Non-pigmented ciliary epithelial cell (primary cell): ENCODE results near the gene RIMS1.
A peak's percentile ranks its signal among the peaks of the same experiment; 100 is the strongest.

Experiments
- DNase-seq: peaks from one replicate; pipeline ENCODE4 v3.0.0-alpha.2; 2010; ENCODE audit warnings: low read depth

Gene RIMS1

GRCh38 chr6:72111611-72112010 lies 225.3 kb downstream of the RIMS1 start:
- no peak for DNase-seq

- no peak for DNase-seq
Measured at GRCh38 chr6:72130327-72130726, 244.0 kb downstream of the RIMS1 start.

GRCh38 chr6:72132427-72132826 lies 246.1 kb downstream of the RIMS1 start:
- DNase-seq: no peak

GRCh38 chr6:72132851-72133250 lies 246.5 kb downstream of the RIMS1 start:
- DNase-seq: no peak

- DNase-seq: no peak
Measured at GRCh38 chr6:72133324-72133723, 247.0 kb downstream of the RIMS1 start.

GRCh38 chr6:72140795-72141194 lies 254.4 kb downstream of the RIMS1 start:
- DNase-seq: no peak

GRCh38 chr6:72149715-72150114 lies 263.4 kb downstream of the RIMS1 start:
- no peak for DNase-seq

GRCh38 chr6:72151742-72152141 lies 265.4 kb downstream of the RIMS1 start:
- no peak for DNase-seq

GRCh38 chr6:72175916-72176315 lies 289.6 kb downstream of the RIMS1 start:
- DNase-seq: no peak

GRCh38 chr6:72182337-72183246 lies 296.2 kb downstream of the RIMS1 start:
- no peak for DNase-seq

GRCh38 chr6:72203983-72204382 lies 317.6 kb downstream of the RIMS1 start:
- no peak for DNase-seq

GRCh38 chr6:72205500-72205899 lies 319.1 kb downstream of the RIMS1 start:
- DNase-seq: no peak

- no peak for DNase-seq
Measured at GRCh38 chr6:72206606-72207005, 320.3 kb downstream of the RIMS1 start.

GRCh38 chr6:72212686-72213085 lies 326.3 kb downstream of the RIMS1 start:
- no peak for DNase-seq

GRCh38 chr6:72213654-72214053 lies 327.3 kb downstream of the RIMS1 start:
- no peak for DNase-seq

- no peak for DNase-seq
Measured at GRCh38 chr6:72216222-72217068, 330.1 kb downstream of the RIMS1 start.

- DNase-seq: no peak
Measured at GRCh38 chr6:72217626-72218025, 331.3 kb downstream of the RIMS1 start.

GRCh38 chr6:72218125-72218524 lies 331.8 kb downstream of the RIMS1 start:
- peak; percentile 3 for DNase-seq

GRCh38 chr6:72219536-72219935 lies 333.2 kb downstream of the RIMS1 start:
- no peak for DNase-seq

- DNase-seq: no peak
Measured at GRCh38 chr6:72238021-72238420, 351.7 kb downstream of the RIMS1 start.

- DNase-seq: peak; percentile 6
Measured at GRCh38 chr6:72238900-72239299, 352.6 kb downstream of the RIMS1 start.

- no peak for DNase-seq
Measured at GRCh38 chr6:72245565-72245964, 359.2 kb downstream of the RIMS1 start.

GRCh38 chr6:72246926-72247325 lies 360.6 kb downstream of the RIMS1 start:
- DNase-seq: no peak
